Effector memory CD4-positive, alpha-beta T cell (primary cell): ENCODE results near the gene SLC18A3.

Source experiments
- DNase-seq, 3 donors: peaks; one replicate each; pipeline ENCODE4 v3.0.0-alpha.2; 2020
- H3K27ac ChIP-seq: 2 replicates; pipeline ENCODE4 v1.7.0; 2013; ENCODE audit warnings: mild to moderate bottlenecking, low read length, moderate library complexity; ENCODE audit not compliant: insufficient read depth, poor library complexity, severe bottlenecking
- H3K27me3 ChIP-seq: replicated peaks from 2 replicates; pipeline ENCODE4 v1.7.0; 2013; ENCODE audit warnings: mild to moderate bottlenecking, low read length; ENCODE audit not compliant: insufficient read depth, control insufficient read depth, poor library complexity, severe bottlenecking
- H3K36me3 ChIP-seq: 2 replicates; pipeline ENCODE4 v1.7.0; 2013; ENCODE audit warnings: mild to moderate bottlenecking, low read length, moderate library complexity; ENCODE audit not compliant: control insufficient read depth, insufficient read depth
- H3K4me1 ChIP-seq: 2 replicates; pipeline ENCODE4 v1.7.0; 2013; ENCODE audit warnings: low read length, mild to moderate bottlenecking; ENCODE audit not compliant: control insufficient read depth, insufficient read depth, poor library complexity, severe bottlenecking
- H3K4me3 ChIP-seq: 2 replicates; pipeline ENCODE4 v1.7.0; 2013; ENCODE audit warnings: low read length, low read depth, mild to moderate bottlenecking; ENCODE audit not compliant: insufficient read depth, poor library complexity, severe bottlenecking
- H3K9me3 ChIP-seq: 2 replicates; pipeline ENCODE4 v1.7.0; 2013; ENCODE audit warnings: mild to moderate bottlenecking, low read length, moderate library complexity; ENCODE audit not compliant: control insufficient read depth
- total RNA-seq, 3 donors: gene quantifications; one replicate each; lab custom pipeline; 2026; lab: John Stamatoyannopoulos, UW

The SLC18A3 gene
- total RNA-seq, result 0 reads per million in 3 donors

GRCh38 chr10:49610114-49610457 is at the start of gene SLC18A3:
TSS of gene SLC18A3 (plus strand) at chr10:49610310. CDS start at chr10:49610741, 431 bp downstream.
- no peak for DNase-seq
- Histone ChIP-seq H3K36me3 (no peaks in the 10 kb centered on the region), H3K27ac (no peak within 1 kb of the TSS), H3K4me1 (no peaks in the 10 kb centered on the region), H3K4me3 (no peak within 1 kb of the TSS), H3K9me3 (no peaks in the 10 kb centered on the region), H3K27me3 (peaks cover 11% of the 10 kb centered on the region)

- Histone ChIP-seq H3K36me3 (no peaks in the 10 kb centered on the region), H3K4me1 (no peaks in the 10 kb centered on the region), H3K27me3 (peaks cover 5% of the 10 kb centered on the region), H3K27ac (no peak overlapping the region), H3K9me3 (no peaks in the 10 kb centered on the region), H3K4me3 (no peak overlapping the region)
- DNase-seq, result no peak
Observed at GRCh38 chr10:49560526-49560925, 49.6 kb upstream of the SLC18A3 start.

GRCh38 chr10:49562893-49563292 is 47.2 kb upstream of the SLC18A3 start:
- Histone ChIP-seq H3K27ac (no peak overlapping the region), H3K27me3 (peaks cover 5% of the 10 kb centered on the region), H3K4me3 (no peak overlapping the region), H3K36me3 (no peaks in the 10 kb centered on the region), H3K4me1 (no peaks in the 10 kb centered on the region), H3K9me3 (no peaks in the 10 kb centered on the region)
- DNase-seq, result no peak

GRCh38 chr10:49564461-49565009 is 45.6 kb upstream of the SLC18A3 start:
- Histone ChIP-seq H3K4me3 (no peak overlapping the region), H3K27me3 (peaks cover 5% of the 10 kb centered on the region), H3K36me3 (no peaks in the 10 kb centered on the region), H3K27ac (no peak overlapping the region), H3K9me3 (no peaks in the 10 kb centered on the region), H3K4me1 (no peaks in the 10 kb centered on the region)
- DNase-seq, result no peak

GRCh38 chr10:49567810-49568209 is 42.3 kb upstream of the SLC18A3 start:
- Histone ChIP-seq H3K4me3 (no peak overlapping the region), H3K9me3 (no peaks in the 10 kb centered on the region), H3K36me3 (no peaks in the 10 kb centered on the region), H3K27ac (no peak overlapping the region), H3K4me1 (no peaks in the 10 kb centered on the region), H3K27me3 (peaks cover 5% of the 10 kb centered on the region)
- no peak for DNase-seq

- no peak overlapping the region for H3K27ac ChIP-seq
- no peaks in the 10 kb centered on the region for H3K4me1 ChIP-seq
- H3K36me3 ChIP-seq, result no peaks in the 10 kb centered on the region
- no peak overlapping the region for H3K4me3 ChIP-seq
- H3K9me3 ChIP-seq, result no peaks in the 10 kb centered on the region
- DNase-seq, result no peak
- H3K27me3 ChIP-seq, result peaks cover 5% of the 10 kb centered on the region
Observed at GRCh38 chr10:49568235-49568634, 41.9 kb upstream of the SLC18A3 start.

GRCh38 chr10:49569031-49569631 is 41.0 kb upstream of the SLC18A3 start:
- no peak overlapping the region for H3K4me3 ChIP-seq
- H3K27me3 ChIP-seq, result peaks cover 5% of the 10 kb centered on the region
- H3K4me1 ChIP-seq, result no peaks in the 10 kb centered on the region
- no peak for DNase-seq
- H3K27ac ChIP-seq, result no peak overlapping the region
- no peaks in the 10 kb centered on the region for H3K9me3 ChIP-seq
- H3K36me3 ChIP-seq, result no peaks in the 10 kb centered on the region

- Histone ChIP-seq H3K9me3 (no peaks in the 10 kb centered on the region), H3K27me3 (no peaks in the 10 kb centered on the region), H3K4me1 (no peaks in the 10 kb centered on the region), H3K27ac (no peak overlapping the region), H3K36me3 (no peaks in the 10 kb centered on the region), H3K4me3 (no peak overlapping the region)
- DNase-seq, result no peak
Observed at GRCh38 chr10:49571388-49571787, 38.7 kb upstream of the SLC18A3 start.

- no peak overlapping the region for H3K27ac ChIP-seq
- no peaks in the 10 kb centered on the region for H3K9me3 ChIP-seq
- no peaks in the 10 kb centered on the region for H3K27me3 ChIP-seq
- H3K4me1 ChIP-seq, result no peaks in the 10 kb centered on the region
- no peaks in the 10 kb centered on the region for H3K36me3 ChIP-seq
- no peak for DNase-seq
- no peak overlapping the region for H3K4me3 ChIP-seq
Observed at GRCh38 chr10:49572594-49573114, 37.5 kb upstream of the SLC18A3 start.

- H3K4me3 ChIP-seq, result no peak overlapping the region
- H3K27me3 ChIP-seq, result no peaks in the 10 kb centered on the region
- no peaks in the 10 kb centered on the region for H3K36me3 ChIP-seq
- no peaks in the 10 kb centered on the region for H3K9me3 ChIP-seq
- DNase-seq, result no peak
- no peaks in the 10 kb centered on the region for H3K4me1 ChIP-seq
- no peak overlapping the region for H3K27ac ChIP-seq
Observed at GRCh38 chr10:49575489-49576072, 34.5 kb upstream of the SLC18A3 start.
